IMR-90 (cell line): ENCODE measurements around the gene ATP9B. TPM values are rescaled to one million over a fixed set of nuclear protein-coding genes. Genes with fewer than 3 reads are reported as not detected.

ENCODE experiments used
- ATAC-seq: fragments of 200-7000 bp; cut with Tn5 transposase; 2 replicates; pipeline ENCODE4 v1.9.1; 2020; ENCODE audit warnings: low read depth, mild to moderate bottlenecking, moderate library complexity
- BruUV-seq: library from RNA; stranded (reverse); fragments of 400-500 nt; replicated peaks from 2 replicates; lab custom pipeline; 2021; lab: Mats Ljungman, UMichigan
- CTCF ChIA-PET: fragments of 300-600 bp; formaldehyde crosslinking; extraction: SDS; loops from one replicate; lab custom pipeline; 2021; ENCODE audit warnings: antibody characterized with exemption; lab: Yijun Ruan, JAX
- POLR2A ChIA-PET: fragments of 300-600 bp; sonication (Branson Sonifier 250); formaldehyde crosslinking; loops from one replicate; lab custom pipeline; 2022; ENCODE audit warnings: antibody characterized with exemption; ENCODE audit not compliant: unreplicated experiment; lab: Charles Lee
- DNase-seq: peaks from one replicate; pipeline ENCODE4 v3.0.0; 2013
- H2AFZ ChIP-seq: replicated peaks from 2 replicates; pipeline ENCODE3; 2013; ENCODE audit warnings: low read length, mild to moderate bottlenecking; ENCODE audit not compliant: poor library complexity
- H2AK5ac ChIP-seq: 2 replicates; pipeline ENCODE4 v1.6.1; 2013; ENCODE audit warnings: low read depth, low read length, inconsistent platforms
- H2AK9ac ChIP-seq: replicated peaks from 2 replicates; pipeline ENCODE3; 2013; ENCODE audit warnings: mild to moderate bottlenecking, low read depth, low read length, moderate library complexity; ENCODE audit not compliant: poor library complexity
- H2BK120ac ChIP-seq: 2 replicates; pipeline ENCODE4 v1.6.1; 2013; ENCODE audit warnings: low read depth, low read length, inconsistent platforms
- H2BK15ac ChIP-seq: 3 replicates; pipeline ENCODE4 v1.6.1; 2013; ENCODE audit warnings: low read depth, low read length, inconsistent platforms
- H2BK20ac ChIP-seq: 2 replicates; pipeline ENCODE4 v1.6.1; 2013; ENCODE audit warnings: low read depth, mild to moderate bottlenecking, inconsistent platforms, low read length, moderate library complexity
- H2BK5ac ChIP-seq: 2 replicates; pipeline ENCODE4 v1.6.1; 2013; ENCODE audit warnings: mild to moderate bottlenecking, low read depth, low read length, inconsistent platforms; ENCODE audit not compliant: poor library complexity, severe bottlenecking
- H3K14ac ChIP-seq: replicated peaks from 2 replicates; pipeline ENCODE4 v1.6.1; 2013; ENCODE audit warnings: low read depth, low read length, inconsistent platforms
- H3K18ac ChIP-seq: 2 replicates; pipeline ENCODE4 v1.6.1; 2013; ENCODE audit warnings: low read depth, low read length, control low read depth
- H3K23ac ChIP-seq: 2 replicates; pipeline ENCODE4 v1.6.1; 2013; ENCODE audit warnings: low read depth, low read length, inconsistent platforms
- H3K27ac ChIP-seq: 2 replicates; pipeline ENCODE4 v1.5.1; 2013; ENCODE audit warnings: mild to moderate bottlenecking, control low read depth, low read length; ENCODE audit not compliant: insufficient read depth
- H3K27me3 ChIP-seq: 2 replicates; pipeline ENCODE4 v1.6.1; 2013; ENCODE audit warnings: low read length; ENCODE audit not compliant: control insufficient read depth, insufficient read depth
- H3K36me3 ChIP-seq: 2 replicates; pipeline ENCODE4 v1.6.1; 2013; ENCODE audit warnings: low read length, mixed read lengths; ENCODE audit not compliant: control insufficient read depth, insufficient read depth
- H3K4ac ChIP-seq: 2 replicates; pipeline ENCODE4 v1.6.1; 2013; ENCODE audit warnings: low read depth, low read length, inconsistent platforms
- H3K4me1 ChIP-seq: 2 replicates; pipeline ENCODE4 v1.6.1; 2013; ENCODE audit warnings: low read length, mixed read lengths; ENCODE audit not compliant: control insufficient read depth, insufficient read depth
- H3K4me2 ChIP-seq: 2 replicates; pipeline ENCODE4 v1.6.1; 2013; ENCODE audit warnings: low read depth, mild to moderate bottlenecking, control low read depth, low read length, moderate library complexity
- H3K4me3 ChIP-seq: 2 replicates; pipeline ENCODE4 v1.5.1; 2013; ENCODE audit warnings: low read depth, mild to moderate bottlenecking, control low read depth, low read length, moderate library complexity; ENCODE audit not compliant: insufficient read depth
- H3K56ac ChIP-seq: 2 replicates; pipeline ENCODE4 v1.6.1; 2013; ENCODE audit warnings: low read length, inconsistent platforms; ENCODE audit not compliant: insufficient read depth; ENCODE audit errors: extremely low read depth
- H3K79me1 ChIP-seq, 2 experiments: 2 replicates each; pipeline ENCODE4 v1.6.1; 2013; ENCODE audit warnings: low read length in 2 of 2, inconsistent platforms in 1 of 2, low read depth in 1 of 2
- H3K9ac ChIP-seq: 2 replicates; pipeline ENCODE4 v1.6.1; 2013; ENCODE audit warnings: low read depth, low read length, control low read depth
- H3K9me1 ChIP-seq: 2 replicates; pipeline ENCODE4 v1.6.1; 2013; ENCODE audit warnings: low read length, inconsistent platforms; ENCODE audit not compliant: insufficient read depth
- H3K9me3 ChIP-seq: 2 replicates; pipeline ENCODE4 v1.6.1; 2013; ENCODE audit warnings: low read length; ENCODE audit not compliant: control insufficient read depth, insufficient read depth
- H4K20me1 ChIP-seq: 2 replicates; pipeline ENCODE4 v1.6.1; 2013; ENCODE audit warnings: low read length, inconsistent platforms; ENCODE audit not compliant: insufficient read depth
- H4K5ac ChIP-seq: 2 replicates; pipeline ENCODE4 v1.6.1; 2013; ENCODE audit warnings: mild to moderate bottlenecking, low read depth, low read length, control low read depth
- H4K8ac ChIP-seq, 2 experiments: 2 replicates each; pipeline ENCODE4 v1.6.1; 2013; ENCODE audit warnings: low read depth in 2 of 2, low read length in 2 of 2, control low read depth in 1 of 2, inconsistent platforms in 1 of 2
- H4K91ac ChIP-seq: 2 replicates; pipeline ENCODE4 v1.6.1; 2013; ENCODE audit warnings: low read depth, low read length, inconsistent platforms; ENCODE audit not compliant: insufficient read depth
- BHLHE40 ChIP-seq: fragments of 150-350 bp; IDR thresholded peaks from 2 replicates; pipeline ENCODE4 v1.6.1; 2016; ENCODE audit warnings: mild to moderate bottlenecking, low read depth, low read length
- CHD1 ChIP-seq: IDR thresholded peaks from 2 replicates; pipeline ENCODE4 v1.6.1; 2012; ENCODE audit warnings: low read depth, low read length, improper control_type of control experiment
- FOS ChIP-seq: fragments of 150-350 bp; IDR thresholded peaks from 2 replicates; pipeline ENCODE4 v1.6.1; 2016; ENCODE audit warnings: low read depth, low read length
- MAFK ChIP-seq: IDR thresholded peaks from 2 replicates; pipeline ENCODE4 v1.6.1; 2012; ENCODE audit warnings: low read depth, low read length, improper control_type of control experiment
- MXI1 ChIP-seq: IDR thresholded peaks from 2 replicates; pipeline ENCODE4 v1.6.1; 2012; ENCODE audit warnings: low read depth, mild to moderate bottlenecking, low read length, moderate library complexity, borderline replicate concordance
- NFE2L2 ChIP-seq: fragments of 150-350 bp; IDR thresholded peaks from 2 replicates; pipeline ENCODE4 v1.6.1; 2016; ENCODE audit warnings: low read depth, mild to moderate bottlenecking, low read length
- POLR2A ChIP-seq: IDR thresholded peaks from 2 replicates; pipeline ENCODE4 v1.6.1; 2012; ENCODE audit warnings: mild to moderate bottlenecking, low read depth, low read length
- RAD21 ChIP-seq: IDR thresholded peaks from 2 replicates; pipeline ENCODE4 v1.6.1; 2012; ENCODE audit warnings: low read length, improper control_type of control experiment
- RCOR1 ChIP-seq: IDR thresholded peaks from 2 replicates; pipeline ENCODE4 v1.6.1; 2012; ENCODE audit warnings: mild to moderate bottlenecking, low read length, improper control_type of control experiment; ENCODE audit not compliant: insufficient replicate concordance
- SMC3 ChIP-seq: fragments of 150-350 bp; IDR thresholded peaks from 2 replicates; pipeline ENCODE4 v1.6.1; 2016; ENCODE audit warnings: low read depth, mild to moderate bottlenecking, antibody characterized with exemption, low read length, moderate library complexity
- WGBS, 2 experiments: methylation state at CpG; one replicate each; pipeline versions ENCODE4 v1.1.5 to v1.1.7; 2013; ENCODE audit warnings: missing lambda C conversion rate in 2 of 2; ENCODE audit not compliant: insufficient read length in 1 of 2; ENCODE audit errors: extremely low coverage in 2 of 2; 5-methylcytosine and 5-hydroxymethylcytosine counted together
- dilution Hi-C: fragments of 300-500 bp; cut with HindIII; formaldehyde crosslinking; loops from one replicate; pipeline ENCODE4 v1.14.3; 2018; ENCODE audit warnings: low sequenced_read_pairs; ENCODE audit not compliant: unreplicated experiment
- in situ Hi-C: fragments of 300-500 bp; cut with MboI; formaldehyde crosslinking; loops from 3 replicates; pipeline ENCODE4 v1.14.3; 2019; ENCODE audit warnings: low sequenced_read_pairs, inconsistent platforms, mixed read lengths
- intact Hi-C: fragments of 100-400 bp; cut with micrococcal nuclease; formaldehyde crosslinking; loops from 2 replicates; pipeline ENCODE4 v1.10.0; 2022
- polyA plus RNA-seq, 3 experiments: library from polyadenylated mRNA; depleted of rRNA; stranded (reverse); fragments of >200 nt; gene quantifications; 2 replicates each; pipeline ENCODE4 v1.2.3, GENCODE V29; 2012; ENCODE audit warnings: low replicate concordance in 1 of 3
- total RNA-seq: library from RNA; depleted of rRNA; stranded (reverse); fragments of >200 nt; gene quantifications from 2 replicates; pipeline ENCODE4 v1.2.3, GENCODE V29; 2012
- TF ChIP-seq, protein P1 (sequence below): fragments of 150-350 bp; IDR thresholded peaks from 2 replicates; pipeline ENCODE4 v1.6.1; 2017; ENCODE audit warnings: mild to moderate bottlenecking, antibody characterized with exemption, low read length, low read depth
- TF ChIP-seq, protein P2 (sequence below): conservative IDR thresholded peaks from 2 replicates; pipeline ENCODE4 v1.5.1; 2012; ENCODE audit warnings: mild to moderate bottlenecking, low read depth, low read length, improper control_type of control experiment

Gene ATP9B
- total and polyA plus RNA-seq, 2 of the 4 experiments (the other 2 are of a cell fraction) = 11.0 to 11.5 TPM

DNA sequence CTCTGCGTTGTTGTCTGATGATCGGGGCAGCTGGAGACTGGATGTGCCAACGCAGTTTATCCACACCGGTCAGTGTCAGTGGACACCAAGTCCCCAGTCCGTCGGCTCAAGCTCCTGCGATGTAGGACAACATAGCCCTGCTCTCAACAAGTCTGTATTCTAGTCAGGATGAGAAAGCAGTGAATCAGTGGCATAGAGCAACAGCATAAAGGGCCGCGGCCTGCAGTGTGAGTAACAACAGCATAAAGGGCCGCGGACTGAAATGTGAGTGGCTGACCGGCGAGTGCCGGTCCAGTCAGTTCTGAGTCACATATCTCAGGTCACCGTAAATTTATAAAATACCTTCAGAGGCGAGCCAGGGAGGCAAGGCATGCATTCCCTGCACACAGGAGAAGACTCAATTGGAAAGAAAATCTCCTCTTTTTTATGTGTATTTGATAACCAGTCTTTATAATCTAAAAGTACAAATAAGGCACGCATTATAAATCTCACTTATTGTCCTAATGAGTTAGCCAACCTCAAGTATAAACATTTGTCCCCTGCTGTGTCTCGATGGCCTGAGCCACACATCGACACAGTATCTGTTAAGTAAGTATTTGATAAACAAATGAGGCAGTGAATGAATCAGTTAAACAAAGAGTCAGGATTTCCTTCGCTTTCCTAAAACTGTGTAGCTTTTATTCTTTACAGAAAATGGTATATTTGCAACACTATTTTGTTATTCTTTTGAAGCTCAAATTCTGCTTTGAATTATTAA lies 292.8 kb downstream of the ATP9B start (continued):
- TF ChIP-seq, protein P1, sequence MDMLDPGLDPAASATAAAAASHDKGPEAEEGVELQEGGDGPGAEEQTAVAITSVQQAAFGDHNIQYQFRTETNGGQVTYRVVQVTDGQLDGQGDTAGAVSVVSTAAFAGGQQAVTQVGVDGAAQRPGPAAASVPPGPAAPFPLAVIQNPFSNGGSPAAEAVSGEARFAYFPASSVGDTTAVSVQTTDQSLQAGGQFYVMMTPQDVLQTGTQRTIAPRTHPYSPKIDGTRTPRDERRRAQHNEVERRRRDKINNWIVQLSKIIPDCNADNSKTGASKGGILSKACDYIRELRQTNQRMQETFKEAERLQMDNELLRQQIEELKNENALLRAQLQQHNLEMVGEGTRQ = no peak
- no peak for TF ChIP-seq RAD21
- peak; percentile 37; the same call in 1 of the 2 replicates for TF ChIP-seq POLR2A

DNA sequence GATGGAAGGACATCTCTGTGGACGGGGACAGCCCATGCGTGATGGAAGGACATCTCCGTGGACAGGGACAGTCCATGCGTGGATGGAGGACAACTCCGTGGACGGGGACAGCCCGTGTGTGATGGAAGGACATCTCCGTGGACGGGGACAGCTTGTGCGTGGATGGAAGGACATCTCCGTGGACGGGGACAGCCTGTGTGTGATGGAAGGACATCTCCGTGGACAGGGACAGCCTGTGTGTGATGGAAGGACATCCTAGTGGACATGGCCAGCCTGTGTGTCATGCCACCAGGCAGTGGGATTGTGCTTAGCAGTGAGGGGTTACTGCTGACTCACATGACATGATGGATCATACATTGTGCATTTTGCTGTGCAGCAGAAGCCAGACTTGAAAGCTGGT lies 296.5 kb downstream of the ATP9B start:
- H2BK15ac ChIP-seq = peak overlapping the region; percentile 75; the same call in 2 of the 3 replicates
- H3K27me3 ChIP-seq = no peaks in the 10 kb centered on the region
- H3K9me3 ChIP-seq = no peaks in the 10 kb centered on the region
- peak overlapping the region; percentile 36; the same call in 1 of the 2 replicates for H3K4me2 ChIP-seq
- peak overlapping the region; percentile 1 for H2AFZ ChIP-seq
- no peaks in the 10 kb centered on the region for H3K79me1 ChIP-seq
- H3K9me1 ChIP-seq = peaks cover 20% of the 10 kb centered on the region
- peak overlapping the region; percentile 7 for H2AK9ac ChIP-seq
- peak overlapping the region; percentile 49 for H3K4ac ChIP-seq
- peaks cover 3% of the 10 kb centered on the region for H3K36me3 ChIP-seq
- WGBS, 2 experiments = 88% methylated on average over 5 of the region's 13 CpGs; no CpG with 5 or more reads in 1 of the 2 experiments
- peak overlapping the region; percentile 35; the same call in 1 of the 2 replicates for H2BK120ac ChIP-seq
- peaks cover 21% of the 10 kb centered on the region for H3K4me1 ChIP-seq
- peak overlapping the region; percentile 68 for H2AK5ac ChIP-seq
- in situ Hi-C loops (no loop called here), dilution Hi-C loops (no loop called here), intact Hi-C loops (no loop called here)
- ATAC-seq (no peak), DNase-seq (peak; percentile 58)
- no peak overlapping the region for H3K56ac ChIP-seq
- H3K23ac ChIP-seq = no peak overlapping the region
- H4K8ac ChIP-seq = no peak overlapping the region; a peak in 1 of 4 replicates
- peak overlapping the region; percentile 21 for H2BK5ac ChIP-seq
- POLR2A ChIA-PET = no interaction called here
- no TSS peak for BruUV-seq
- CTCF ChIA-PET = no interaction called here
- H4K20me1 ChIP-seq = peaks cover 25% of the 10 kb centered on the region
- H3K4me3 ChIP-seq = no peak overlapping the region
- H3K27ac ChIP-seq = no peak overlapping the region; the same call in 1 of the 2 replicates
- H3K14ac ChIP-seq = peak overlapping the region; percentile 49
- peak overlapping the region; percentile 2 for H3K18ac ChIP-seq
- H3K9ac ChIP-seq = no peak overlapping the region
- H4K5ac ChIP-seq = no peak overlapping the region; the same call in 1 of the 2 replicates
- TF ChIP-seq MXI1 (no peak), MAFK (no peak), CHD1 (no peak), RCOR1 (no peak), POLR2A (no peak), RAD21 (no peak), BHLHE40 (no peak), SMC3 (no peak), NFE2L2 (no peak), FOS (no peak)
- TF ChIP-seq, protein P2, sequence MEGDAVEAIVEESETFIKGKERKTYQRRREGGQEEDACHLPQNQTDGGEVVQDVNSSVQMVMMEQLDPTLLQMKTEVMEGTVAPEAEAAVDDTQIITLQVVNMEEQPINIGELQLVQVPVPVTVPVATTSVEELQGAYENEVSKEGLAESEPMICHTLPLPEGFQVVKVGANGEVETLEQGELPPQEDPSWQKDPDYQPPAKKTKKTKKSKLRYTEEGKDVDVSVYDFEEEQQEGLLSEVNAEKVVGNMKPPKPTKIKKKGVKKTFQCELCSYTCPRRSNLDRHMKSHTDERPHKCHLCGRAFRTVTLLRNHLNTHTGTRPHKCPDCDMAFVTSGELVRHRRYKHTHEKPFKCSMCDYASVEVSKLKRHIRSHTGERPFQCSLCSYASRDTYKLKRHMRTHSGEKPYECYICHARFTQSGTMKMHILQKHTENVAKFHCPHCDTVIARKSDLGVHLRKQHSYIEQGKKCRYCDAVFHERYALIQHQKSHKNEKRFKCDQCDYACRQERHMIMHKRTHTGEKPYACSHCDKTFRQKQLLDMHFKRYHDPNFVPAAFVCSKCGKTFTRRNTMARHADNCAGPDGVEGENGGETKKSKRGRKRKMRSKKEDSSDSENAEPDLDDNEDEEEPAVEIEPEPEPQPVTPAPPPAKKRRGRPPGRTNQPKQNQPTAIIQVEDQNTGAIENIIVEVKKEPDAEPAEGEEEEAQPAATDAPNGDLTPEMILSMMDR = no peak
- TF ChIP-seq, protein P1 = no peak
- H4K91ac ChIP-seq = no peak overlapping the region
- H2BK20ac ChIP-seq = peak overlapping the region; percentile 43
